ENCODE results near the gene PRSS16. TPM values are rescaled to one million over a fixed set of nuclear protein-coding genes. Genes with fewer than 3 reads are reported as not detected.
A peak's percentile ranks its signal among the peaks of the same experiment; 100 is the strongest.

Gene PRSS16
- total and polyA plus RNA-seq, 9 of the 15 experiments (the other 6 are each of a cell fraction or from before 2014, with no cell fraction given), result 4.5 to 21.3 (median 12.1) TPM

DNA sequence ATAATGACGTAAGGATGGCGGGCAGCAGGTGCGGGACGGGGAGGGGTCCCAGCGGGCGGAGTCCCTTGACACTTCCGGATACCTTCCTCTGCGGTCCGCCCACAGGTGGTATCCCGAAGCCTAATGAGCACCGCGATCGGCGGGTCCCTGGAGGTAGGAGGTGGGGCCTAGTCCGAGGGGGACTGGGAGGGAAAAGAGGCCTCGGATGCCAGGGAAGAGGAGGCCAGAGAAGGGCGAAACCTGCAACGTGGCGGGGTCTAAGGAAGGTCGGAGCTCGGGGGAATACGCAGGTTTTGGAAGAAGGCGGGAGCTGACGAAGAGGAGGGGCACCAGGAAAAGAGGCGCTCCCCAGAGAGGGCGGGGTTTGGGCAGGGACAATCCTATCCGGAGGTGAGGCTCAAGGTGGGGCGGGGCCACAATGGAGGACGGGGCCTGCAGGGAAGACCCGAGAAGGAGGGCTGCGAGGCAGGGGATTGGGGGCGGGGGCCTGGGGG is 3.7 kb downstream of the PRSS16 start (continued):
- TF ChIP-seq BHLHE40 (IDR thresholded peaks at IDR 0.05; ENCODE audit: low read length) (no peak; the same call in none of the 2 replicates), ZBTB8A (IDR thresholded peaks at IDR 0.05; ENCODE audit: partially characterized antibody) (no peak), ZFX (CRISPR knock-in tag; IDR thresholded peaks at IDR 0.05) (peak; percentile 91), RBBP5 (IDR thresholded peaks at IDR 0.05; ENCODE audit: borderline replicate concordance, insufficient read depth, low read length, poor library complexity, severe bottlenecking) (peak; percentile 33), EGR1 (conservative IDR thresholded peaks at IDR 0.05) (peak; percentile 52; the same call in 1 of the 2 replicates), BMI1 (IDR thresholded peaks at IDR 0.05; ENCODE audit: low read length) (no peak), ZNF431 (CRISPR knock-in tag; IDR thresholded peaks at IDR 0.05) (no peak), ASH1L (IDR thresholded peaks at IDR 0.05; ENCODE audit: borderline replicate concordance, low read depth, partially characterized antibody) (no peak), SMARCE1 (IDR thresholded peaks at IDR 0.05) (peak; percentile 70), HMG20B (CRISPR knock-in tag; IDR thresholded peaks at IDR 0.05) (no peak), ZNF561 (CRISPR knock-in tag; conservative IDR thresholded peaks at IDR 0.05) (no peak), EP300 (IDR thresholded peaks at IDR 0.05; ENCODE audit: low read length) (no peak), TARDBP (IDR thresholded peaks at IDR 0.05) (peak; percentile 36; the same call in 1 of the 2 replicates), PCBP2 (IDR thresholded peaks at IDR 0.05; ENCODE audit: low read depth, low read length, poor library complexity, severe bottlenecking) (no peak), SLC30A9 (CRISPR knock-in tag; IDR thresholded peaks at IDR 0.05) (no peak), HNRNPK (IDR thresholded peaks at IDR 0.05; ENCODE audit: low read depth, low read length, poor library complexity, severe bottlenecking) (no peak), ZBTB17 (CRISPR knock-in tag; IDR thresholded peaks at IDR 0.05) (peak; percentile 36; the same call in 1 of the 2 replicates), ZNF830 (CRISPR knock-in tag; IDR thresholded peaks at IDR 0.05) (no peak), NONO (IDR thresholded peaks at IDR 0.05; ENCODE audit: low read depth in 2 of 2, low read length in 1 of 2) (no peak), CBFA2T3 (IDR thresholded peaks at IDR 0.05) (peak; percentile 22; the same call in 1 of the 2 replicates), ZNF589 (CRISPR knock-in tag; IDR thresholded peaks at IDR 0.05; ENCODE audit: low read depth) (peak; percentile 76; the same call in 1 of the 2 replicates), SRF (CRISPR knock-in tag; IDR thresholded peaks at IDR 0.05) (peak in 1 of 2 experiments; percentile 63; a peak in 1 of 4 replicates), MTA2 (IDR thresholded peaks at IDR 0.05; ENCODE audit: low read depth) (peak; percentile 22; the same call in 1 of the 2 replicates)
- TF ChIP-seq, protein P1, sequence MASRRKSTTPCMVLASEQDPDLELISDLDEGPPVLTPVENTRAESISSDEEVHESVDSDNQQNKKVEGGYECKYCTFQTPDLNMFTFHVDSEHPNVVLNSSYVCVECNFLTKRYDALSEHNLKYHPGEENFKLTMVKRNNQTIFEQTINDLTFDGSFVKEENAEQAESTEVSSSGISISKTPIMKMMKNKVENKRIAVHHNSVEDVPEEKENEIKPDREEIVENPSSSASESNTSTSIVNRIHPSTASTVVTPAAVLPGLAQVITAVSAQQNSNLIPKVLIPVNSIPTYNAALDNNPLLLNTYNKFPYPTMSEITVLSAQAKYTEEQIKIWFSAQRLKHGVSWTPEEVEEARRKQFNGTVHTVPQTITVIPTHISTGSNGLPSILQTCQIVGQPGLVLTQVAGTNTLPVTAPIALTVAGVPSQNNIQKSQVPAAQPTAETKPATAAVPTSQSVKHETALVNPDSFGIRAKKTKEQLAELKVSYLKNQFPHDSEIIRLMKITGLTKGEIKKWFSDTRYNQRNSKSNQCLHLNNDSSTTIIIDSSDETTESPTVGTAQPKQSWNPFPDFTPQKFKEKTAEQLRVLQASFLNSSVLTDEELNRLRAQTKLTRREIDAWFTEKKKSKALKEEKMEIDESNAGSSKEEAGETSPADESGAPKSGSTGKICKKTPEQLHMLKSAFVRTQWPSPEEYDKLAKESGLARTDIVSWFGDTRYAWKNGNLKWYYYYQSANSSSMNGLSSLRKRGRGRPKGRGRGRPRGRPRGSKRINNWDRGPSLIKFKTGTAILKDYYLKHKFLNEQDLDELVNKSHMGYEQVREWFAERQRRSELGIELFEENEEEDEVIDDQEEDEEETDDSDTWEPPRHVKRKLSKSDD (conservative IDR thresholded peaks at IDR 0.05; ENCODE audit: low read length), result no peak
- TF ChIP-seq, protein P2, sequence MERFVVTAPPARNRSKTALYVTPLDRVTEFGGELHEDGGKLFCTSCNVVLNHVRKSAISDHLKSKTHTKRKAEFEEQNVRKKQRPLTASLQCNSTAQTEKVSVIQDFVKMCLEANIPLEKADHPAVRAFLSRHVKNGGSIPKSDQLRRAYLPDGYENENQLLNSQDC (CRISPR knock-in tag; IDR thresholded peaks at IDR 0.05), result no peak
- TF ChIP-seq, protein P3, sequence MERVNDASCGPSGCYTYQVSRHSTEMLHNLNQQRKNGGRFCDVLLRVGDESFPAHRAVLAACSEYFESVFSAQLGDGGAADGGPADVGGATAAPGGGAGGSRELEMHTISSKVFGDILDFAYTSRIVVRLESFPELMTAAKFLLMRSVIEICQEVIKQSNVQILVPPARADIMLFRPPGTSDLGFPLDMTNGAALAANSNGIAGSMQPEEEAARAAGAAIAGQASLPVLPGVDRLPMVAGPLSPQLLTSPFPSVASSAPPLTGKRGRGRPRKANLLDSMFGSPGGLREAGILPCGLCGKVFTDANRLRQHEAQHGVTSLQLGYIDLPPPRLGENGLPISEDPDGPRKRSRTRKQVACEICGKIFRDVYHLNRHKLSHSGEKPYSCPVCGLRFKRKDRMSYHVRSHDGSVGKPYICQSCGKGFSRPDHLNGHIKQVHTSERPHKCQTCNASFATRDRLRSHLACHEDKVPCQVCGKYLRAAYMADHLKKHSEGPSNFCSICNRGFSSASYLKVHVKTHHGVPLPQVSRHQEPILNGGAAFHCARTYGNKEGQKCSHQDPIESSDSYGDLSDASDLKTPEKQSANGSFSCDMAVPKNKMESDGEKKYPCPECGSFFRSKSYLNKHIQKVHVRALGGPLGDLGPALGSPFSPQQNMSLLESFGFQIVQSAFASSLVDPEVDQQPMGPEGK (CRISPR knock-in tag; IDR thresholded peaks at IDR 0.05; ENCODE audit: borderline replicate concordance), result no peak

Data from K562 (cell line).